GM19463 (cell line): Measurements from ENCODE around the gene PTK6.
"Not testable (repeated sequence)": the region's sequence is repeated elsewhere in the genome, so short reads cannot be mapped to it uniquely, and the experiment has no call there.

ENCODE experiments used
- ATAC-seq: cut with Tn5 transposase; IDR thresholded peaks from one replicate; pipeline ENCODE4 v1.9.1; 2021; ENCODE audit warnings: mild to moderate bottlenecking, moderate library complexity; ENCODE audit not compliant: unreplicated experiment

The PTK6 gene

GRCh38 chr20:63559485-63560332 is 22.5 kb upstream of the PTK6 start:
- not testable (repeated sequence) for ATAC-seq

GRCh38 chr20:63558804-63559484 is 21.8 kb upstream of the PTK6 start:
- ATAC-seq = no peak

DNA sequence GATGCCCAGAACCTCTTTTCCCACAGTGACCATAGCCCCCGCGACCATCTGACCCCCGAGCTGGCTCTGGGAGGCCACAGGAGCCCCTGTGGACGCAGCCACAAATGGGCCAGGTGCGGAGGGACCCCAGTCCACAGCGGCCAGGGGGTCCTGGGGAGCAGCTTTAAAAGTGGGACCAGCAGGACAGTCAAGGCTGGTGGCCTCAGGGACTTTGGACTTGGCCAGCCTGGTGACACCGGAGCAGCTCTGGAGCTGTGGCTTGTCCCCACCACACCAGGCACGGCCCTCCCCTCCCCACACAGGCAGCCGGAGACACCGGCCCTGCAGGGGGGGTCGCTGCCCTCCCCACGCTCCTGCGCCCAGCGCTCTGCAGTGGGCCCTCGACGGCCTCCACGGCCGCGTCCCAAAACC is 20.3 kb upstream of the PTK6 start:
- ATAC-seq = no peak

DNA sequence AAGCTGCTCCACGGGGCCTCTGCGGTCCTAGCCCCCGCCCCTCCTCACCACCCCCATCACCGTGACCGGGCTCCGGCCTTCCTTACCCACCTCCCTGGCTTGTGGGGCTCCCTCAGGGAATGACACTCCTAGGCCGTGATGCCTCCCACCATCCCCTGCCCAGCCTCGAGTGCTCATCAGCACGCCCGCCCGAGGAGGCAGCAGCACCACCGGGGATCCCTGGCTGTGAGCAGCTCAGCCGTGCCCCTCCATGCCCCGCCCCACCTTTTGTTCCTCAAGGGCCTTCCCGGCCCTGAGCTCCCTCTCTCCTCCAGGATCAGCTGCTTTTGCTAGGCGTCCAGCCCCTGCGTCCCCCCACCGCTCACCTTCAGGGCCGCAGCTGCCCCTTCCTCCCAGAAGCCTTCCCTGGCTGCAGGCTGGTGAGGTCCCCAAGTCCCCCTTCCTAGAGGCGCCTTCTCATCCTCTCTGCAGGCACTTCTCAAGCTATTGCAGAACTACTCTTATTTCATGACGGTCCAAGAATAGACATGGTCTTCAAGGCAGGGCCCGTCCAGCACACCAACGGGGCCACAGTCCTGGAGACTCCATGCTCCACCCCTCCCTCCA is 19.8 kb upstream of the PTK6 start:
- no peak for ATAC-seq

DNA sequence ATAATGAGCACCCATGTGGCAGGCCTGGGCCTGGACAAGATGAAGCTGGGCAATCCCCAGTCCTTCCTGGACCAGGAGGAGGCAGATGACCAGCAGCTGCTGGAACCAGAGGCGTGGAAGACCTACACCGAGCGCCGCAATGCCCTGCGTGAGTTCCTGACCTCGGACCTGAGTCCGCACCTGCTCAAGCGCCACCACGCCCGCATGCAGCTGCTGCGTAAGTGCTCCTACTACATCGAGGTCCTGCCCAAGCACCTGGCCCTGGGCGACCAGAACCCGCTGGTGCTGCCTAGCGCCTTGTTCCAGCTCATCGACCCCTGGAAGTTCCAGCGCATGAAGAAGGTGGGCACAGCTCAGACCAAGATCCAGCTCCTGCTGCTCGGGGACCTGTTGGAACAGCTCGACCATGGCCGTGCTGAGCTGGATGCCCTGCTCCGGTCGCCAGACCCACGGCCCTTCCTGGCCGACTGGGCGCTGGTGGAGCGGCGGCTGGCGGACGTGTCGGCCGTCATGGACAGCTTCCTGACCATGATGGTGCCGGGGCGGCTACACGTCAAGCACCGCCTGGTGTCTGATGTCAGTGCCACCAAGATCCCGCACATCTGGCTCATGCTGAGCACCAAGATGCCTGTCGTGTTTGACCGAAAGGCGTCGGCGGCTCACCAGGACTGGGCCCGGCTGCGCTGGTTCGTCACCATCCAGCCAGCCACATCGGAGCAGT is 18.6 kb upstream of the PTK6 start:
- no peak for ATAC-seq

- no peak for ATAC-seq
Observed at GRCh38 chr20:63554361-63555278, 17.4 kb upstream of the PTK6 start.

GRCh38 chr20:63553933-63554290 is 16.7 kb upstream of the PTK6 start, which contains the start of gene FNDC11:
Gene FNDC11 (plus strand): TSS chr20:63554159. CDS start chr20:63555664, 1,505 bp downstream.
- peak; percentile 30 for ATAC-seq

GRCh38 chr20:63553251-63553932 is 16.2 kb upstream of the PTK6 start:
- peak; percentile 39 for ATAC-seq

- ATAC-seq = peak; percentile 31
Observed at GRCh38 chr20:63552481-63553249, 15.5 kb upstream of the PTK6 start.

GRCh38 chr20:63551068-63551467 is 13.9 kb upstream of the PTK6 start:
- no peak for ATAC-seq

DNA sequence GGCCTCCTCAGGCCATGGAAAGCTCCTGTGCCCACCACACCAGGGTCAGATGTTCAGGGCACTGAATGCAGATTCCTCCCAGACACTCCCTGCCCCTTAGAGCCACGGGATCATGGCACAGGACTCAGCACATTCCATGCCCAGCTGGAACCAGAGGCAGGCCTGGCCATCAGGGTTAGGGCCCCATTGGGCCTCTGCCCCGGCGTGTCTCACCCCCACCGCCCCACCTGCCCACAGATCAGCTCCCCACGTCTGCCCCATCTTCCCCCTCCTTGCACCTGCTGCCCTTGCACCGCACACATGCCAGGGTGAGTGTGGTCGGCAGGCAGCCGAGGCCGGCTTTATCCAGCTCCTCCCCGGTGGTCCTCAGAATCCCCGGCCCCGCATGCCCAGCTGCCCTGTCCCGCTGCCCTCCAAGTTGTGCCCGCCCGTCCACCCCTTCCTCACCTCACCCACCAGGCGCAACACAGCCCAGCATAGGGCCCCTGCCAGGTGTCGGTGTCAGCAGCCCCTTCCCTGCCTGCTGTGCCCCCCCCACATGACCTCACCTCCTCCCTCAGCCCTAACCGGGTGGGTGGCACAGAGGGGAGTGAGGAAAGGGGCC is 12.6 kb upstream of the PTK6 start:
- ATAC-seq = no peak

DNA sequence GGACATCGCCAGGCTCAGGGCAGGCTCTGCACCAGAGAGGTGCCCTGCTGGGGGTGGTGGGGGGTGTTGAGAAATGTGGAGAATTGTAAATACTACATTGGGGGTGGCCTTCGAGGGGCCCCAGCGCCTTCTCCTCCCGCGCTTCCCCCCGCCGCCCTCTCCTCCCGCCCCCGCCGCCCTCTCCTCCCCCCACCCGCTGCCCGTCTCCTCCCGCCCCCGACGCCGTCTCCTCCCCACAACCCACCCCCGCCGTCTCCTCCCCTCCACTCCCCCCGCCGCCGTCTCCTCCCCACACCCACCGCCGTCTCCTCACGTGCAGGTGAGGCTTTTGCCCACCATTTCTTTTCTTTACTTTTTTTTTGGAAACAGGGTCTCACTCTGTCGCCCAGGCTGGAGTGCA is 11.8 kb upstream of the PTK6 start:
- ATAC-seq = no peak

DNA sequence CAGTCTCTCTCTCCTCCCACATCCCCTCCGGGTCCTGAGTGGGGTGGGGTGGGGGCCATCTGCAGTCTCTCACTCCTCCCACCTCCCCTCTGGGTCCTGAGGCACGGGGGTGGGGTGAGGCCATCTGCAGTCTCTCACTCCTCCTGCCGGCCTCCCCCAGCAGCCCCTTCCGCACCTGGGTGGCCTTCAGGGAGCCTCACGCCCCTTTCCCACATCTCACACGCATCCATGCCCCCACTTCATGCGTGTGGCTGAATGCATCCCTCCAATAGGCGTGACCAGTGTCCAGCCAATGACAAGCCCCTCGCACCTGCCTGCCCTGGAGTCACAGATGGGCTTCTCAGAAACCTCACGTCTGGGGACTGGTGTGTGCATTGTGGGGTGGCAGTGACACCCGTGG is 11.4 kb upstream of the PTK6 start:
- ATAC-seq = no peak

- no peak for ATAC-seq
Observed at GRCh38 chr20:63547725-63548480, 10.7 kb upstream of the PTK6 start, which contains the start of gene SRMS. Gene SRMS (minus strand): TSS chr20:63547749. CDS start chr20:63547463, 286 bp downstream.

DNA sequence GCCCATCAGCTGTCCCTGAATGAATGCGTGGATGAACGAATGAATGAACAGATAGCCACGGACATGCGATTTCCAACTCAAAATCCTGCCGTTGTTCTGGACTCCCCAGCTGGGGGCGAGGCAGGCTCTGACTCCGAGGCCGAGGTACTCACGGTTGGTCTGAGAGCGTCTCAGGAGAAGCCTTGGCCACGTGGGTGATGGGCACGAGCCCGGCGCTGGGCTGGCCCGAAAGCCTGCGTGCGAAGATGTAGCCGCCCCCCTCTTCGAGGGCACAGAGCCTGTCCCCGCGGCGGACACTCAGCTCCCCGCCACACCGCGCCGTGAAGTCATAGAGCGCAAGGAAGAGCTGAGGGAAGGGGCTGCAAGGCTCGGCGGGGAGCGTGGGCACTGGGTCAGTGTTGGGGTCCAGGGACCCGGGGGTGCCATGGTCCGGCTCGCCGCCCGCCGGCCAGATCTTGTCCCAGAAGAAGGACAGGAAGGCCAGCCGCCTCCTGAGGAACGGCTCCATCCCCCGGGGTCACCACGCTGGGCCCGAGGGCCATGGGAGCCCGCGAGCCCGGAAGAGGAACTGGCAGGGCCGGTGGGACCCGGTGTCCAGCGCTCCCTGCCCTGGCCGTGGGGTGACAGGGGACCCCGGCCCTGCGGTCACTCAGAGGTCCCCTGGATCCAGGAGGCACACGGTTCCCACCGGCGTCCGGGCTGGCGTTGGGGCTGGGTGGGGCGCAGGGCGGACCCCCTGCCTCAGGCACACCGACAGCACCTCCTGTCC is 10.0 kb upstream of the PTK6 start:
- ATAC-seq = no peak

GRCh38 chr20:63546256-63546955 is 9.2 kb upstream of the PTK6 start:
- no peak for ATAC-seq
